C4-2B (cell line): ENCODE results near the gene FOXL3.

Experiments
- CTCF ChIP-seq: fragments of 450-650 bp; conservative IDR thresholded peaks from 2 replicates; pipeline ENCODE4 v1.5.1; 2017; ENCODE audit warnings: mild to moderate bottlenecking
- ZFX ChIP-seq: fragments of 450-650 bp; IDR thresholded peaks from 2 replicates; pipeline ENCODE4 v1.6.1; 2017

GRCh38 chr7:339062-339342 lies 49.0 kb downstream of the FOXL3 start:
- TF ChIP-seq CTCF, result no peak
- no peak for TF ChIP-seq ZFX
